H1 (cell line): ENCODE results near the gene SVIL. TPM values are rescaled to one million over a fixed set of nuclear protein-coding genes. Genes with fewer than 3 reads are reported as not detected.

Source experiments
- POU5F1 ChIP-seq: IDR thresholded peaks from 2 replicates; pipeline ENCODE4 v1.6.1; 2011; ENCODE audit warnings: low read depth, mild to moderate bottlenecking, low read length, moderate library complexity
- polyA plus RNA-seq, 7 experiments: library from polyadenylated mRNA; depleted of rRNA in 3 of 7; stranded (reverse) in 5 of 7; unstranded in 2 of 7; fragments of >200 nt in 5 of 7; fragments of 200-250 nt in 2 of 7; gene quantifications; 1 replicate in 5 of 7; 2 replicates in 1 of 7; 4 replicates in 1 of 7; pipeline versions ENCODE4 v1.2.1 to v1.2.3, GENCODE V29; 2011 to 2013; ENCODE audit warnings: missing spikeins in 2 of 7, mixed read lengths in 2 of 7
- total RNA-seq: library from RNA; stranded (reverse); fragmentation: NEBNext Ultra II Directional; extraction: Animal tissue kit (Norgen Biotek cat#: 25700); gene quantifications from 2 replicates; pipeline ENCODE4 v1.2.1, GENCODE V29; 2021

SVIL gene
- total and polyA plus RNA-seq, 2 of the 8 experiments (the other 6 are each of a cell fraction or from before 2014, with no cell fraction given) = 4.7 to 15.4 TPM

GRCh38 chr10:29434111-29434510 is 200.7 kb downstream of the SVIL start (continued):
- TF ChIP-seq POU5F1 = no peak
